Hepatocyte (in vitro differentiated cells): ENCODE measurements around the gene SLC6A11.

Source experiments
- CTCF ChIP-seq: fragments of 200-600 bp; sonication (generic); IDR thresholded peaks from 2 replicates; pipeline ENCODE4 v1.5.1; 2016; ENCODE audit warnings: antibody characterized with exemption, mild to moderate bottlenecking; ENCODE audit not compliant: poor library complexity
- EZH2phosphoT487 ChIP-seq: fragments of 200-600 bp; sonication (generic); IDR thresholded peaks from one replicate; pipeline ENCODE4 v1.6.1; 2018; ENCODE audit warnings: antibody characterized with exemption, mild to moderate bottlenecking, low read depth, moderate library complexity; ENCODE audit not compliant: unreplicated experiment, severe bottlenecking

GRCh38 chr3:10927551-10927950 is 111.5 kb downstream of the SLC6A11 start:
- TF ChIP-seq CTCF, result no peak
- TF ChIP-seq EZH2phosphoT487, result no peak
